Tibial nerve (tissue), 4 donors: ENCODE measurements around the gene TNS3. TPM values are rescaled to one million over a fixed set of nuclear protein-coding genes. Genes with fewer than 3 reads are reported as not detected.
A peak's percentile ranks its signal among the peaks of the same experiment; 100 is the strongest.
"Not testable (repeated sequence)": the region's sequence is repeated elsewhere in the genome, so short reads cannot be mapped to it uniquely, and the experiment has no call there.

ENCODE experiments used
- DNase-seq, 2 donors: peaks; one replicate each; pipeline ENCODE4 v3.0.0-alpha.2; 2019; ENCODE audit warnings: low spot score in 2 of 2
- H3K27ac ChIP-seq, 4 donors: fragments of 200-600 bp; sonication (generic) in 3 of 4; one replicate each; pipeline ENCODE4 v1.5.1; 2017 to 2019; ENCODE audit warnings: mild to moderate bottlenecking in 1 of 4
- H3K27me3 ChIP-seq, 2 donors: fragments of 200-600 bp; sonication (generic) in 1 of 2; one replicate each; pipeline versions ENCODE4 v1.5.1 to v1.6.0; 2017 to 2019
- H3K36me3 ChIP-seq, 3 donors: fragments of 200-600 bp; sonication (generic); one replicate each; pipeline ENCODE4 v1.5.1; 2018 to 2019
- H3K4me1 ChIP-seq, 4 donors: fragments of 200-600 bp; sonication (generic) in 3 of 4; one replicate each; pipeline ENCODE4 v1.5.1; 2017 to 2019
- H3K4me3 ChIP-seq, 4 donors: fragments of 200-600 bp; sonication (generic) in 3 of 4; one replicate each; pipeline ENCODE4 v1.5.1; 2017 to 2019; ENCODE audit warnings: mild to moderate bottlenecking in 1 of 4, moderate library complexity in 1 of 4
- H3K9me3 ChIP-seq, 4 donors: fragments of 200-600 bp; sonication (generic) in 3 of 4; one replicate each; pipeline ENCODE4 v1.5.1; 2017 to 2019
- EP300 ChIP-seq, 2 donors: sonication (generic); formaldehyde crosslinking; IDR thresholded peaks; one replicate each; pipeline ENCODE4 v1.6.1; 2017; ENCODE audit warnings: antibody characterized with exemption in 2 of 2, mild to moderate bottlenecking in 1 of 2
- POLR2A ChIP-seq, 2 donors: fragments of 450-650 bp; IDR thresholded peaks; one replicate each; pipeline ENCODE4 v1.6.1; 2017; ENCODE audit warnings: antibody characterized with exemption in 2 of 2, mild to moderate bottlenecking in 2 of 2, moderate library complexity in 2 of 2
- WGBS, 2 donors: methylation state at CpG; one replicate each; pipeline ENCODE4 v1.1.5; 2018; 5-methylcytosine and 5-hydroxymethylcytosine counted together
- total RNA-seq, 4 donors: library from RNA; depleted of rRNA; stranded (reverse); fragments of >200 nt; gene quantifications; one replicate each; pipeline ENCODE4 v1.1.0, GENCODE V29; 2016
- TF ChIP-seq, protein P1 (sequence below), 5 experiments: fragments of 200-600 bp in 3 of 5; fragments of 450-650 bp in 2 of 5; sonication (generic) in 3 of 5; IDR thresholded peaks; one replicate each; pipeline ENCODE4 v1.5.1; 2016 to 2019; ENCODE audit warnings: antibody characterized with exemption in 5 of 5, mild to moderate bottlenecking in 3 of 5, moderate library complexity in 2 of 5

TNS3 gene
- total RNA-seq, 4 donors from 2014 or later: 118 to 142 (median 133) TPM

DNA sequence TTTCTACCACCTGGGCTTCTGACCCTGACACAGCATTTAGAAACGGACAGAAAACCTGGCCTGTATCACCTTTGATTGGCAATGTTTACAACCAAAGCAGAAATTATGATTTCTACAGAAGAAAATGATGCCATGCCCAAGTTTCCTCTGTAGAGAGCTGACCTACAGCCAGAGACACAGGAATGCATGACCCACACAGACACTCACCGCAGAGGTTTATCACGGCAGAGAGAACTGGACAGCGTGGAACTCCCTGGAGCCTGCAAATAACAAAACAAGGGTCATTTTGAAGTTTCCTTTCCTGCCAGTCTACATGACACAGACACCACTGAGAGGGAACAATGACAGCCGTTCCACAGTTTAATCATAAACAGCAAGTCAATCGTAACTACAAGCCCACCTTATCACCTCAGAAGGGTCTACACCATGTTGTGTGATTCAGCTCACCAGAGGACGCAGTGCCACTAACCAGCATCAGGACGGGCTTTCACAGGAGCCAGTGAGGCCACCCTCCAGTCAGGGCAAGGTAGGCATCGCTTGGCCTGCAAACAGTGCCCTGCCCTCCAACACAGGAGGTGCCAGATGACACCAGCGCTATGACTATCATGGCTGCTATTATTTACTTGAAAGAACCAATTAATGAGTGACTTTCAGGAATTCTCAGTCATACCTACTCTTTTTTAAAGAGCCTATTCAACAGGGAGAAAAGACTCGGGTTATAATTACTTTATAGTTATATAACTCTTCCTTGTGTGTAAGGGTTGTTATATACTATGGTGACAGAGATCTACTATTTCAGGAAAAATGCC lies 139.9 kb downstream of the TNS3 start:
- WGBS, 2 donors: 66 to 77% methylated on average over 11 of the region's 11 CpGs
- DNase-seq: no peak
- Histone ChIP-seq H3K4me1 (peaks cover 0 to 43% (median 16%) of the 10 kb centered on the region in 4 donors), H3K9me3 (no peaks in the 10 kb centered on the region), H3K27ac (peak overlapping the region in 1 of 4 donors; percentile 49), H3K27me3 (no peaks in the 10 kb centered on the region), H3K4me3 (no peak overlapping the region), H3K36me3 (peaks cover 0 to 31% (median 0%) of the 10 kb centered on the region in 3 donors)
- TF ChIP-seq EP300 (IDR thresholded peaks at IDR 0.05): no peak

DNA sequence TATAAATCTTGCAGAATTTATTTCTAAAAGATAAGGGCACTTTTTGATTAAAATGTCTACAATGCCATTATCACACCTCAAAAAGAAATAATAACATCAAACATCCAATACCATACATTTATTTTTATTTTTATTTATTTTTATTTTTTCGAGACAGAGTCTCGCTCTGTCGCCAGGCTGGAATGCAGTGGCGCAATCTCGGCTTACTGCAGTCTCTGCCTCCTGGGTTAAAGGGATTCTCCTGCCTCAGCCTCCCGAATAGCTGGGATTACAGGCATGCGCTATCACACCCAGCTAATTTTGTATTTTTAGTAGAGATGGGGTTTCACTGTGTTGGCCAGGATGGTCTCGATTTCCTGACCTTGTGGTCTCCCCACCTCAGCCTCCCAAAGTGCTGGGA lies 140.9 kb downstream of the TNS3 start:
- Histone ChIP-seq H3K4me1 (peaks cover 0 to 36% (median 11%) of the 10 kb centered on the region in 4 donors), H3K36me3 (peaks cover 0 to 31% (median 0%) of the 10 kb centered on the region in 3 donors)
- not testable (repeated sequence) for H3K9me3 ChIP-seq, H3K27me3 ChIP-seq, H3K27ac ChIP-seq, H3K4me3 ChIP-seq, DNase-seq
- WGBS, 2 donors: 75 to 81% methylated on average over 8 of the region's 8 CpGs

DNA sequence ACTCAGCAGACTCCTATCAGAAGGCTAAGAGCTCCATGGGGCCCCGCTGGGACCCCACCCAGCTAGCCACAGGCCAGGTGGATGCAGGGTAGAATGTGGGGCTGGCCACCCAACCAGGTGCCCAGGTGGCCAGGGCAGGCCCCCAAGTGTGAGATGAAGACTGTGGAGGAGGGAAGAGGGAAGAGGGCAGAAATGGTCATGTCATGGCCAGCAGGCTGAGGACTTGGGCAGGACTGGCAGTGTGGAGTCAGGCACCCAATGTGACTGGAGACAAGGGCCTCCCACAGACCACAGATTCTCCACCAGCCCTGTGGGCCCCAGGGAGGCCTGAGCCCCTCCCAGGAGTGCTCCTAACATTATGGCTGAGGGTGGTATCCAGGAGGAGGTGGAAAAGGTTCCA lies 141.6 kb downstream of the TNS3 start:
- no peak for DNase-seq
- peak overlapping the region in 1 of 4 donors; percentile 13 for H3K27ac ChIP-seq
- no peak overlapping the region for H3K4me3 ChIP-seq
- no peaks in the 10 kb centered on the region for H3K9me3 ChIP-seq
- no peaks in the 10 kb centered on the region for H3K27me3 ChIP-seq
- peaks cover 0 to 36% (median 12%) of the 10 kb centered on the region in 4 donors for H3K4me1 ChIP-seq
- TF ChIP-seq, protein P1, sequence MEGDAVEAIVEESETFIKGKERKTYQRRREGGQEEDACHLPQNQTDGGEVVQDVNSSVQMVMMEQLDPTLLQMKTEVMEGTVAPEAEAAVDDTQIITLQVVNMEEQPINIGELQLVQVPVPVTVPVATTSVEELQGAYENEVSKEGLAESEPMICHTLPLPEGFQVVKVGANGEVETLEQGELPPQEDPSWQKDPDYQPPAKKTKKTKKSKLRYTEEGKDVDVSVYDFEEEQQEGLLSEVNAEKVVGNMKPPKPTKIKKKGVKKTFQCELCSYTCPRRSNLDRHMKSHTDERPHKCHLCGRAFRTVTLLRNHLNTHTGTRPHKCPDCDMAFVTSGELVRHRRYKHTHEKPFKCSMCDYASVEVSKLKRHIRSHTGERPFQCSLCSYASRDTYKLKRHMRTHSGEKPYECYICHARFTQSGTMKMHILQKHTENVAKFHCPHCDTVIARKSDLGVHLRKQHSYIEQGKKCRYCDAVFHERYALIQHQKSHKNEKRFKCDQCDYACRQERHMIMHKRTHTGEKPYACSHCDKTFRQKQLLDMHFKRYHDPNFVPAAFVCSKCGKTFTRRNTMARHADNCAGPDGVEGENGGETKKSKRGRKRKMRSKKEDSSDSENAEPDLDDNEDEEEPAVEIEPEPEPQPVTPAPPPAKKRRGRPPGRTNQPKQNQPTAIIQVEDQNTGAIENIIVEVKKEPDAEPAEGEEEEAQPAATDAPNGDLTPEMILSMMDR (IDR thresholded peaks at IDR 0.05): no peak
- TF ChIP-seq EP300 (IDR thresholded peaks at IDR 0.05): no peak
- TF ChIP-seq POLR2A (IDR thresholded peaks at IDR 0.05): no peak
- 38 to 75% methylated on average over 1 of the region's 1 CpG for WGBS, 2 donors
- H3K36me3 ChIP-seq: peaks cover 0 to 31% (median 0%) of the 10 kb centered on the region in 3 donors

DNA sequence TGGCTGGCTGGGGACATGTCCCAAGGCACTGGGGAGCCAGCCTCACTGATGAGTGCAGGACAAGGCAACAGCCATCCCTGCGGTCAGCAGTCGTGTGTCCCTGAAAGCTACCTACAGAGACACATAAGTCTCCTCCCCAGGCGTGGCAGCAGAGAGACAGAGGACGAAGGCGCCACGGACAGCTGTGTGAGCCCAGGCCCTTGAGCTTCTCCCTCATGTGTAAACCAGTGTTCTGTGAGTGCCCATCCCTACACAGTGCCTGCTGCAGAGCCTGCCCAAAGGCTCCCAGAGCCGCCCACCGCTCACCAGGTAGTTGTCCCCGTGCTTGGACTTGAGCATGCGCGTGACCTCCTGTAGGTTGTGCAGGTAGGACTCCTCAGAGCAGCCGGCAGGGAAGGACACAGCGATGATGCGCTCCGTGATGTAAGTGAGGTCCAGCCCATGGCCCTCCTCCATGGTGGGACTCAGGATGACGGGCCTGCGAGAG lies 142.7 kb downstream of the TNS3 start:
- Histone ChIP-seq H3K4me1 (peaks cover 0 to 36% (median 5%) of the 10 kb centered on the region in 4 donors), H3K27ac (no peak overlapping the region), H3K27me3 (no peaks in the 10 kb centered on the region), H3K4me3 (no peak overlapping the region), H3K36me3 (peaks cover 0 to 31% (median 0%) of the 10 kb centered on the region in 3 donors), H3K9me3 (no peaks in the 10 kb centered on the region)
- 94 to 98% methylated on average over 14 to 17 of the region's 17 CpGs for WGBS, 2 donors
- no peak for DNase-seq
- TF ChIP-seq EP300 (IDR thresholded peaks at IDR 0.05): no peak
- no peak for TF ChIP-seq POLR2A (IDR thresholded peaks at IDR 0.05)
- TF ChIP-seq, protein P1 (IDR thresholded peaks at IDR 0.05): no peak

DNA sequence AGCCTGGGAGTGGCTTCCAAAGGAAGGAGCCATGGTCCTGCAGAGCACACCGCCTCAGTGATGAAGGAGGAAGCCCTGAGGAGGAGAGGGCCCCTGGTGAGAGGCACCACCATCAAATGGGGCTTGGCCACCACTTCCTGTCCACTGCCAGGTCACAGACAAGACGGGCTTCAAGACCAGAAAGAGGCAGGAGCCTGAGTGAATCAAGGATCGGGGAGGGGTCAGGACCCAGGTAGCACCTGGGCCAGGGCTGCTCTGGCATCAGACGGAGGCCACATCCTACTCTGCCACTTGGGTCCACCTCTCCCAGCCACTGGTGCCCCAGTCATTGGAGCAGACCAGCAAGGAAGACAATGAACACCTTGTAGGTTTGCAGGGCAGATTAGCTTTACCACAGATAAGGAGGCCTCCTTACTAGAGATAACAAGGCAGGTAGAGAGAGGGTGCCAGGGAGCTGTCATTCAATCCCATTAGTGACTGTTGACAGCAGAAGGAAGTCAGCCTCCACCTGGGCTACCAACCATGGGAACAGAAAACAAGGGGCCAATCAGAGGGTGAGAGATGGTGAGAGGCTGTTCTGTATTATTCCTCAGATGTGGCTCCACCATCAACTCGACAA lies 143.4 kb downstream of the TNS3 start:
- Histone ChIP-seq H3K4me1 (peaks cover 0 to 41% (median 6%) of the 10 kb centered on the region in 4 donors), H3K27ac (no peak overlapping the region), H3K4me3 (no peak overlapping the region), H3K27me3 (no peaks in the 10 kb centered on the region), H3K36me3 (peaks cover 0 to 31% (median 0%) of the 10 kb centered on the region in 3 donors), H3K9me3 (no peaks in the 10 kb centered on the region)
- TF ChIP-seq POLR2A (IDR thresholded peaks at IDR 0.05) (no peak), EP300 (IDR thresholded peaks at IDR 0.05) (no peak)
- TF ChIP-seq, protein P1 (IDR thresholded peaks at IDR 0.05): no peak
- 77 to 87% methylated on average over 5 of the region's 5 CpGs for WGBS, 2 donors
- no peak for DNase-seq

DNA sequence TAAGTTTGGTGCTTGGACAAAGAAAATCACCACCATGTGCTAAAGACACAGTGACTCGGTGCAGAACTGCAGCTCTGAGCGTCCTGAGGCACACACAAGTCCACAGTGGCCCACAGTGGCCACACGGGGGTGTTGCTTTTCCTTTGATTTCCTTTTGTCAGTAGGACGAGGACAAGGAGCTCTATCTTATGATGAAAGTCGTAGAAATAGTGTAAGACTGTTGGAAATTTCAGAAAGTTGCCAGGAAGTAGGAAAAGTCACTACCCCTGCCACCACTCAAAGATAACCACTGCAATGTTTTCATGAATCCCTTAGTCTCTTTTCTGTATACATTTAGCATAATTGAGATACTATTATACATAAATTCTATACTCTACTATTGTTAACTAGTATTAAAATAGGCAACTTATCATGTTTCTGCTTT lies 146.0 kb downstream of the TNS3 start:
- DNase-seq: peak; percentile 65 to 69
- H3K27me3 ChIP-seq: no peaks in the 10 kb centered on the region
- H3K36me3 ChIP-seq: peaks cover 0 to 35% (median 0%) of the 10 kb centered on the region in 3 donors
- no peaks in the 10 kb centered on the region for H3K9me3 ChIP-seq
- peak overlapping the region in 2 of 4 donors; percentile 13 to 51 for H3K27ac ChIP-seq
- WGBS, 2 donors: 8 to 16% methylated on average over 5 of the region's 5 CpGs
- peaks cover 0 to 47% (median 13%) of the 10 kb centered on the region in 4 donors for H3K4me1 ChIP-seq
- TF ChIP-seq, protein P1 (IDR thresholded peaks at IDR 0.05): peak; percentile 56 to 81 (median 75)
- TF ChIP-seq EP300 (IDR thresholded peaks at IDR 0.05) (peak in 1 of 2 donors; percentile 35), POLR2A (IDR thresholded peaks at IDR 0.05) (no peak)
- no peak overlapping the region for H3K4me3 ChIP-seq
